DND-41 (cell line): ENCODE results near the gene NRCAM.

Experiments
- ATAC-seq: fragments of 200-7000 bp; cut with Tn5 transposase; 3 replicates; pipeline ENCODE4 v1.9.1; 2021; ENCODE audit warnings: low read depth; ENCODE audit not compliant: insufficient read depth
- DNase-seq: peaks from one replicate; pipeline ENCODE4 v3.0.0-alpha.2; 2020
- H2AFZ ChIP-seq: 2 replicates; pipeline ENCODE4 v1.6.0; 2012; ENCODE audit warnings: low read depth, low read length
- H3K27ac ChIP-seq: 2 replicates; pipeline ENCODE4 v1.5.1; 2012; ENCODE audit warnings: low read length, inconsistent platforms
- H3K27me3 ChIP-seq: fragments of 200-600 bp; sonication (generic); 2 replicates; pipeline ENCODE4 v1.6.0; 2012; ENCODE audit warnings: low read length, mild to moderate bottlenecking, inconsistent platforms; ENCODE audit not compliant: insufficient read depth, poor library complexity
- H3K36me3 ChIP-seq: 2 replicates; pipeline ENCODE4 v1.5.1; 2012; ENCODE audit warnings: low read length, inconsistent platforms; ENCODE audit not compliant: insufficient read depth
- H3K4me1 ChIP-seq: 2 replicates; pipeline ENCODE4 v1.5.1; 2012; ENCODE audit warnings: mild to moderate bottlenecking, low read length; ENCODE audit not compliant: insufficient read depth
- H3K4me2 ChIP-seq: 2 replicates; pipeline ENCODE4 v1.6.0; 2012; ENCODE audit warnings: mild to moderate bottlenecking, moderate library complexity, low read length, inconsistent platforms; ENCODE audit not compliant: insufficient read depth
- H3K4me3 ChIP-seq, 2 experiments: fragments of 200-600 bp in 1 of 2; shearing (Covaris generic) in 1 of 2; 2 replicates each; pipeline ENCODE4 v1.5.1; 2012 to 2016; ENCODE audit warnings: inconsistent platforms in 2 of 2, low read length in 2 of 2, mild to moderate bottlenecking in 2 of 2, low read depth in 1 of 2, moderate library complexity in 1 of 2
- H3K79me2 ChIP-seq: 2 replicates; pipeline ENCODE4 v1.6.0; 2012; ENCODE audit warnings: low read length, inconsistent platforms; ENCODE audit not compliant: insufficient read depth
- H3K9ac ChIP-seq: 2 replicates; pipeline ENCODE4 v1.6.0; 2012; ENCODE audit warnings: low read depth, mild to moderate bottlenecking, inconsistent platforms, low read length, moderate library complexity
- H3K9me3 ChIP-seq: 2 replicates; pipeline ENCODE4 v1.5.1; 2012; ENCODE audit warnings: low read length, moderate library complexity, mild to moderate bottlenecking, inconsistent platforms; ENCODE audit not compliant: insufficient read depth, severe bottlenecking
- H4K20me1 ChIP-seq: 2 replicates; pipeline ENCODE4 v1.6.0; 2012; ENCODE audit warnings: low read length; ENCODE audit not compliant: insufficient read depth
- EZH2 ChIP-seq: IDR thresholded peaks from 3 replicates; pipeline ENCODE4 v1.6.1; 2012; ENCODE audit warnings: borderline replicate concordance, low read depth, mild to moderate bottlenecking, moderate library complexity, low read length, inconsistent platforms; ENCODE audit not compliant: severe bottlenecking
- TF ChIP-seq, protein P1 (sequence below): IDR thresholded peaks from 2 replicates; pipeline ENCODE4 v1.5.1; 2012; ENCODE audit warnings: borderline replicate concordance, low read length, moderate library complexity, mild to moderate bottlenecking; ENCODE audit not compliant: poor library complexity, severe bottlenecking; ENCODE audit errors: extremely low read depth

Gene NRCAM

GRCh38 chr7:108322925-108323832 is 133.1 kb downstream of the NRCAM start:
- Histone ChIP-seq H3K4me3 (no peak overlapping the region), H3K27ac (no peak overlapping the region), H2AFZ (no peak overlapping the region), H3K79me2 (no peaks in the 10 kb centered on the region), H3K4me1 (no peaks in the 10 kb centered on the region), H3K4me2 (no peak overlapping the region), H3K9me3 (no peaks in the 10 kb centered on the region), H3K36me3 (no peaks in the 10 kb centered on the region), H3K9ac (no peak overlapping the region), H3K27me3 (peaks cover 2% of the 10 kb centered on the region), H4K20me1 (no peaks in the 10 kb centered on the region)
- ATAC-seq (no peak), DNase-seq (no peak)
- TF ChIP-seq, protein P1, sequence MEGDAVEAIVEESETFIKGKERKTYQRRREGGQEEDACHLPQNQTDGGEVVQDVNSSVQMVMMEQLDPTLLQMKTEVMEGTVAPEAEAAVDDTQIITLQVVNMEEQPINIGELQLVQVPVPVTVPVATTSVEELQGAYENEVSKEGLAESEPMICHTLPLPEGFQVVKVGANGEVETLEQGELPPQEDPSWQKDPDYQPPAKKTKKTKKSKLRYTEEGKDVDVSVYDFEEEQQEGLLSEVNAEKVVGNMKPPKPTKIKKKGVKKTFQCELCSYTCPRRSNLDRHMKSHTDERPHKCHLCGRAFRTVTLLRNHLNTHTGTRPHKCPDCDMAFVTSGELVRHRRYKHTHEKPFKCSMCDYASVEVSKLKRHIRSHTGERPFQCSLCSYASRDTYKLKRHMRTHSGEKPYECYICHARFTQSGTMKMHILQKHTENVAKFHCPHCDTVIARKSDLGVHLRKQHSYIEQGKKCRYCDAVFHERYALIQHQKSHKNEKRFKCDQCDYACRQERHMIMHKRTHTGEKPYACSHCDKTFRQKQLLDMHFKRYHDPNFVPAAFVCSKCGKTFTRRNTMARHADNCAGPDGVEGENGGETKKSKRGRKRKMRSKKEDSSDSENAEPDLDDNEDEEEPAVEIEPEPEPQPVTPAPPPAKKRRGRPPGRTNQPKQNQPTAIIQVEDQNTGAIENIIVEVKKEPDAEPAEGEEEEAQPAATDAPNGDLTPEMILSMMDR = no peak
- TF ChIP-seq EZH2 = no peak

DNA sequence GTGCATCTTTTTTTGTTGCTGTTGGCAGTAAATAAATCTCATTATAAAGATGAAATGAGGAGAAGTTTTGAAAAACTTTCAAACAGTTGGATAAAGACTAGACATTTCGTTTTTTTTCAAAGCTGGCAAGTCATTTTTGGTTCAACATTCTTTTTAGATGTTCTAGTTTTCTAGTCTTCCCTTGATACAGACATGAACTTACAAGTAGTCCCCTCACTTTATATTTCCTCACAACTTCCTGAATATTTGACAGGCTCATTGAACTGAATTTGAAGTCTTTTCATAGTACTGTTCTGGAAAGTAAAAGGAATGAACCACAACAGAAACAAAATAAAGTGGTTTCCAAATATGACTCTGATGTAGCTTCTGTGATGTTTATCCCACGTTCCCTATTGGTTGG is 134.2 kb downstream of the NRCAM start:
- Histone ChIP-seq H3K4me1 (no peaks in the 10 kb centered on the region), H3K79me2 (no peaks in the 10 kb centered on the region), H3K4me3 (no peak overlapping the region), H3K9me3 (no peaks in the 10 kb centered on the region), H3K4me2 (no peak overlapping the region), H3K9ac (no peak overlapping the region), H4K20me1 (no peaks in the 10 kb centered on the region), H3K27ac (no peak overlapping the region), H3K36me3 (no peaks in the 10 kb centered on the region), H3K27me3 (no peaks in the 10 kb centered on the region), H2AFZ (no peak overlapping the region)
- no peak for TF ChIP-seq EZH2
- DNase-seq = no peak
- ATAC-seq = no peak

DNA sequence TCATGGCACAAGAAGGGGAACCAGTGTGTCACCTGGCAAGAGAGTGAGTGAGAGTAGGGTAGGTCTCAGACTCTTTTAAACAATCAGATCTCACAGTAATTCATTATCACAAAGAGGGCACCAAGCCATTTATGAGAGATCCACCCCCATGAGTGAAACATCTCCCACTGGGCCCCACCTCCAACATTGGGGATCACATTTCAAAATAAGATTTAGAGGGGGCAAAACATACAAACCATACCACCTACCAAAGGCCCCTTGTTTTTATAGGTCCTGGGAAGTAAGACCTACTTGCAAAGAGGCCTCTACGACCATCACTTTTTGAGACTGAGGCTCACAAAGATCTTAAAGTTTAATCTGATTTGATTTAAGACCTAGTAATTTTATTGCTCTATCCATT is 134.9 kb downstream of the NRCAM start:
- Histone ChIP-seq H3K79me2 (no peaks in the 10 kb centered on the region), H3K9ac (no peak overlapping the region), H4K20me1 (no peaks in the 10 kb centered on the region), H3K27me3 (no peaks in the 10 kb centered on the region), H2AFZ (no peak overlapping the region), H3K4me1 (no peaks in the 10 kb centered on the region), H3K4me2 (no peak overlapping the region), H3K9me3 (no peaks in the 10 kb centered on the region), H3K27ac (no peak overlapping the region), H3K4me3 (no peak overlapping the region), H3K36me3 (no peaks in the 10 kb centered on the region)
- ATAC-seq (no peak), DNase-seq (no peak)
- TF ChIP-seq EZH2 = no peak
- TF ChIP-seq, protein P1 = no peak

DNA sequence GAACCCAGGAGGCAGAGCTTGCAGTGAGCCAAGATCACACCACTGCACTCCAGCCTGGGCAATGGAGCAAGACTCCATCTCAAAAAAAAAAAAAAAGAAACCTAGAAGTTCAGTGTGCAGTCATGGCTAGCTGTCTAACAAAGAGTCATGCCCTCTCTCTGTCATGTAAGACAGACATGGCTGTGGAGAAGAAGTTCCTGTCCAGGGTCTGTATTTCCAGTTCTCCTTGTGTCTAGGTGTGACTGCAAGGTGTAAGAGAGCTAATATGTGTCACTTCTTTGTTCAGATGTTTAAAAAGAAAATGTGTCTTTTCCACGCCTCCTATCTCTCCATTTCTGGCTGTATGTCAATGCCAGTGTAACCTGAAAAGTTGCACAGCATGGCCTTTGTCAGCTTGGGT is 139.5 kb downstream of the NRCAM start:
- no peaks in the 10 kb centered on the region for H3K4me1 ChIP-seq
- H2AFZ ChIP-seq = no peak overlapping the region
- ATAC-seq (no peak), DNase-seq (no peak)
- H3K4me3 ChIP-seq = no peak overlapping the region
- no peaks in the 10 kb centered on the region for H3K36me3 ChIP-seq
- no peak overlapping the region for H3K4me2 ChIP-seq
- H3K9me3 ChIP-seq = no peaks in the 10 kb centered on the region
- H3K27ac ChIP-seq = no peak overlapping the region
- H3K27me3 ChIP-seq = no peaks in the 10 kb centered on the region
- H3K79me2 ChIP-seq = no peaks in the 10 kb centered on the region
- H3K9ac ChIP-seq = no peak overlapping the region
- no peaks in the 10 kb centered on the region for H4K20me1 ChIP-seq
- no peak for TF ChIP-seq EZH2
- TF ChIP-seq, protein P1 = no peak
